Measurements from ENCODE around the gene EFNA5.
"Not testable (repeated sequence)": the region's sequence is repeated elsewhere in the genome, so short reads cannot be mapped to it uniquely, and the experiment has no call there.

The EFNA5 gene

DNA sequence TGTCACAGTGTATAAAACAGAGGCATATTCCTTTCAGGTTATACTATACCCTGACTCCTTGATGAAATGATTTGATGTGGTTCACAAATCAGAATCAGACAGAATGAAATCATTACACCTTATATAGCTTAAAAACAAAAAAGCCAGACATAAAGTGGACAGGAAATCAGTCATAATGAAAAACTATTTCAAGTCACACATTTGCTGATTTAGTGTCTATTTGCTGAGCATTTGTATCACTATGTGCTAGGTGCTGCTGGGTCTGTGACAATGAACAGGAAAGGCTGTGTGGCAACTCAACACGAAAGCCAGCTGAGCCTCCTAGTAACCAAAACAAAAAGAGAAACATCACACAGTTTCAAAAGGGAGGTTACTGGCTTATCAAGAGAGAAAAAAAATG, 194.0 kb downstream of the EFNA5 start:
- no peak for DNase-seq

DNA sequence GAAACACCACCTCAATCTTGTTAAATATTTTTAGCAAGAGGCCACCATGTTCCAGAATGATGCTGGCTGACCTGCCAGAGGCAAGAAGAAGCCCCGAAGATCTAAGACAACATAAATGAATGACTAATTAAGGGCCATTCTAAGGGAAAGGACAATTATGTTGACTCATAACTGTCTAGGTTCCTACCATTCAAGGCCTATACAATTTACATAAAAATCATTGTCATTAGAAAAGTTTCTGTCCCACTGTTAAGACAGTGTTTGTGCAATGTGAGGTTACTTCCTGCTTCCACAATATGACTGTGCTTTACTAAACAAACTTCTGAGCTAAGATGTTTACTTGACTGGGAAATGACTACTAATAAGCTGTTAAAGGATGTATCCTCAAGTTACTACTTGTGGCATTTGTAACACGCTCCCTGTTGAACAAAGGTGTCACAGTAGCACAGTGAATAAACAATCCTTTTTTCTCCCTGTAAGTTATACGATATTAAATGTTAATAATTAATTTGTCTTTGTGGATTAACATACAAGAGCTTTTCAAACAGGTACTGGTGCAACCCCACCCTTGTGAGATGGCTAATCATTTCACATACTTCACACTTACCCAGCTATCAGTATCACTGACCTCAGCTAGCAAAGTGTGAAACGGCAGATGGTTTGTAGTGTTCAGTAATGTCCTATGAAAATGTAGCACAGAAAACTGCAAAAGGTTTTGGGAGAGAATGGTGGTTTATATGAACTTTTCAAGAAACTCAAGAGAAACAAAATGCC, 195.8 kb downstream of the EFNA5 start:
- no peak for DNase-seq

DNA sequence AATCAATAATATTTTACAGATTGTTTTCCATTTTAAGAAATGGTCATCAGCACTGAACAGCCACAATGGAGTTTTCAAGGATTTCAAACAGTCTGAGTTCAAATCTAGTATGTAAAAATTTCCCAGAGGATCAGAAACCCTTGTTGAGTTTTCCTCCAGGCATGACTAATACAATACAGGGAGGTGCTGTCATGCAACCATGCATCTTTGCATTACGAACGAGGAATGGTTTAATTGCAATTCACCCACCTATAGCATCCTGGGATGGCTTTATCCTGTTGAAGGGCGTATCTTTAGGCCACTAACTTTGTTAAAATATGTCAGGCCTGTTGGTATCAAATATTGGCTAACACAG, 196.4 kb downstream of the EFNA5 start:
- no peak for DNase-seq

DNA sequence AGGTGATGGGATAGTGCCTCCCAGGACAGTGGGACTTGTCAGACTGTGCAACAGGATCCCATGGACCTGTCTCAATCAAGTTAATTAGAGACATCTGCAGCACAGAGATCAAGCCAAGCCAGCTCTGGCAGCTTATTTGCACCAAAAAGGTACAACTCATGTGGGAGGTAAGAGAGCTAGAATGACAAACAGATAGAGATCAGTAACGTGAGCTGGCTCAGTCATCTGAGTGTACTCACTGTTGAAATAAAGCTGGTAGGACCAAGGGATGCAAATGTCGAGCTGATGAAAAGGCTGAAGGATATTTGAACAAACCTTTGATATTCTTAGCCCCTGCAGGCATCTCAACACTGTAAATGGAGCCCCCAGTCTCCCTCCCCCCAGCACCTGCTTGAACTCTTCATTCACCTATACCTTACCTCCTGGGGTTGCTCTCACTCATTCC, 198.1 kb downstream of the EFNA5 start:
- no peak for DNase-seq

DNA sequence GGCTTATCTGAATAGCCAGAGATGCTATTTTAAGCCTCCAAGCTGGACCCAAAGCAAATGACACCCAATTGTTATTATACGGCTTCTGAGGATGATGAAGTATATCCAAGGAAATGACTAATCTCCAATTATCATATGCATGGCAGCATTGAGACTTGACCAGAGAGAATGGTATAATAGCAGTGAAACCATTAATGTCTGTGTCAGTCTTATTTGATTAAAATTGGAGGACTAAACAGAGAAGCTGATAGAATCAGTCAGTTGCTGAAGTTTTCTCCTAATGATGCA, 200.5 kb downstream of the EFNA5 start:
- no peak for DNase-seq

DNA sequence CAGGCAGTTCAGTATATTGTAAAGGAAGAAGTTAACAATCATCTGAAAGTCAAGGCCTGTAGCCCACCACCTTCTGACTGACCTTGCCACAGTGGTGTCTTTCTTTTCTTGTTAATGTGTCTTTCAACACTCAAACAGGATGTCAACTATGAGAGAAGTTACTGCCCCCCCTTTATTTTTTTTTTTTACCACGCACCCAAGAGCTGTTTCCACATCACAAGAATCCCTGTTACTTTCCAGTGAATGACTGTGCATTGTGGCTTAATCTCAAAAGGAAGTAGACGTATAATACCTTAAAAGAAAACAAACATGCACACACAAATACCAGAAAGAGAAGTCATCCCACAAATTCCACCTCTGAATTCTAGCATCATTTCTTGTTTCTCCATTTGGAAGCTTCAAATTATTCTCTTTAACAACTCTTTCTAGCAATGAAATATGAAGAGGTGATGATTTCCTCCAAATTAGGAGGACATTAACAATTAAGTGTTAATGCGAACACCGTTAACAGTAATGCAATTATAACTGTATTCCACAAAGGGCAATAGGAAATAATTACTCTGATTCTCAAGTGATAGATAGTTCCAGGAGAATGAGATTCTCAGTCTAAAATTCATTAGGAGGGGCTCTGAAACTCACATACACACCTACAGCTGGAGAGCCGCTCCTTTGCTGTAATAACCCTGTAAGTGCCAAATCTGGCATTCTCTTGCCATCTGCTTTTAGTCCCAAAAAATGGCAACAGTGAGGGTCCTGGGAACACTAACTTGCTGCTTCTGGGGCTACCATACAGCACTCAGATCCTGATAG, 201.0 kb downstream of the EFNA5 start:
- no peak for DNase-seq

DNA sequence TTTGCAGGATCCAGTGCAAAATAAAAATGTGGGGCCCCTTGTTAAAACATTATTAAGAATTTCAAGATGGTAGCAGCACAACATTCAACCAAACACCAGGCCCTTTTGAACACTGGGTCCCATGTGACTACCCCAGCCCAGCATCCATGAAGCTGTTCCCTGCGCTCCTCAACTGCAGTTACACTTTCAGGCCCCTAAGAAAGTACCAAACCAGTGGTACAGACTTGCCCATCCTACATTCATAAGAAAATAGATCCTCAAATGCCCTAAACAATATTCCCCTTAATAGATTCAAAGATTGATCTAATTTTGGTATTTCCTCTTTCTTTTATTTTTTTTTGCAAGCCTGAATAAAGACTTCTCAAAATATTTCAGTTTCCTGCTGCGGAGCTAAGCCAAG, 201.7 kb downstream of the EFNA5 start:
- no peak for DNase-seq

DNA sequence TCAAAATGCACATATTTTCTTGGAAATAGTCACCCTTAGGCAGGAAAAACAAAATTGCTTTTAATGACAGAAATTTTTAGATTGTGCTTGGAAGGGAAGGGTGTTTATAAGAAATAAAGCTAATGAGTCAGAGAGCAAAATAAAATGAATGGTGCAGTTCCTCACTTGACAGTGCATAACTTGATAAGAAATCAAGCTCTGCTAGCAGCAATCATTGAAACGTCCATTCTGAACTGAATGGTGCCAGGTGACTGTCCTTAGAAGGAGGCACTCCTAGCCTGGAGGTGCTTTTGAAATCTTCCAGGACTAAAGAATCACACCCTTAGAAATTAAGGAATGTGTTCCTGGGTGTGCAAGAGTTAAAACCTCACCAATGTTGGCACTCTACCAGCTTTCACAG, 202.5 kb downstream of the EFNA5 start:
- no peak for DNase-seq

DNA sequence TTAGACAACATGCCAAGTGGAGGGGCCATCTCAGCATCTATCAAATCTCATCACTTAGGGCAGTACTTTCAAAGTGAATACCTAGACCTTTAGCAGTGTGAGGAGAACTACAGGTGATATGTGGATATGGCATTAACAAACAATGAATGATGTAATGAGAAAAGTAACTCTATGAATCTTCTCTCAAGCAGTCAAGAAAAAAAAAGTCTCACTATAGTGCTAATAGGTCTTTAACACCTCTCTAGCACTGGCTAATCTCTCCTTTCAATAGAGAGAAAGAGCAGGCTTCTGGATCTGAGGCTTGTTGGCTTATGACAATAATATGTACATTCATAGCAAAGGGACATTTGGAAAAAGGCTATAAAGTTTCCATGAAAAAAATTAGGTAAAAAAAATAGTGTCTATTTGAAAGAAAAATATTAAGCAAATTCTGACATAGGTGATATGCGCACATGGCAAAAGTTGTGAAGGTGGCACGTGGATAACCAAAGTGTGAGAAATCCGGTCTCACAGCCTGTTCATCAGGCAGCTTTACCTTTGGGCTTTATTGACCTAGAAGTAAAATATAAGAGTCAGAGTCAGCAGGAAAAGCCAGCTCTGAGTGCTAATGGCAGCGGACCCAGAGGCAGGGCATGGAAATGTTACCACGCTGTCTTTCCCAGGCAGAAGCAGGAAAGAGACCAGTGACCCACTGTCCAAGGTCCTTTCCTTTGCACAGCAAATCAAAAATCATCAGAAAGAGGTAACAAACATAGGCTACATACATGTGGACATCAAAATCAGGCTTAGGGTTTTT, 203.4 kb downstream of the EFNA5 start:
- DNase-seq = no peak

DNA sequence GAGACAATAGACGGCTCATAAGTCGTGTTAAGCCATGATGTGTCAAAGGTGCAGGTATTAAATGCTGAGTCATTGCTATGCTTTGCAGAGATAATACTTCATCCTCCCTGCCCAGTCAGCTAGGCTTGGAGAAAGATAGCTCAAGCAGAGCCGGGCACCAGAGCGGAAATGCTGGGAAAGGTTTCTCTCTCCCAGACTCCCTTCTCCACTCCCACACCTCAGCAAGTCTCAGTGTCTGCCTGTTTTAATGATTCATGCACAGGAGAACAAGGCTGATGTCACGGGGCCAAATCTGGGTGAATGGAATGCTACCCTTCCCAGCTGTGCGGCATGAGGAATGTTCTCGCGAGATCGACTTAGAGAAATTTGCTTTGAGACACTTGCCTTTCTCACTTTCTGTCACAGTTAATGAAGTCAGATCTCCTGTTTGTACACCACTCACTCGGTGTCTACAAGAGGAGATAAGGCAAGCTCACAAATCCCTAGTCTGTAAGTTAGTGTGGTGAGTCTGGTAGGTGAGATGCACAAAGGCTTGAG, 204.4 kb downstream of the EFNA5 start:
- DNase-seq = no peak

DNA sequence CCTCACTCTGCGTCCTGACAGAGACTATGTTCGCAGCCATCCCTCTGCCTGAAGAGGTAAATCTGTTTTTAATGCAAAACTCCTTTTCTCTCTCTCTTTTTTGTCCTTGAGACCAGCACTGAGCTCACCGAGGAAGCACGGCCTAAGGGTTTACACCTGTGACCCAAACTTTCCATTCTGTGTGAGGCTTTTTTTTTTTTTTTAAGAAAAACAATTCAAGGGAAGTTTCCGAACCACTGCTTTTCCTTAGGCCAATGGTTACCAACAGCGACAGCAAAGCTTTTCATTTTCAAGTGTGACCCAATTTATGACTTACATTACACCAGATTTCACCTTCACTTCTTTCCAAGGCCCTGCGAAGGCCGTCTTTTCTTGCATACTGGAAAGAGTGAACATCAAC, 205.9 kb downstream of the EFNA5 start:
- no peak for DNase-seq

DNA sequence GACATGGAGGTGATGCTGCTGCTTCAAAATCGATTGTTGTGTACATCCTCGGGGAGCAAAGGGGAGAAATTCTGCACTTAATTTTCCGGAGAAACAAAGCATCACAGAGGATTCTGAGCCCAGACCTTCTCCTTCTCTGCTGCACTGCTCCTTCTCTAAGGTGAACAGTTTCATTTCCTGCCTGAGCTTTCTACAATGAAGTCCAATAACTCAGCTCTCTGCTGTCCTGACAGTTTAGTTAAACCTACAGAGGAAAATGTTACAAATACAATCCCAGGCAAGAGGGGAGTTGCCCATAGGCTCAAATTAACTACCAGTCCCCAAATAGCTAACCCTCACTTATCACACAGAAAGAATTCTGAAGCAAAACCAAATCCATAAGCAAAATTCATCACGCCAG, 206.3 kb downstream of the EFNA5 start:
- no peak for DNase-seq

DNA sequence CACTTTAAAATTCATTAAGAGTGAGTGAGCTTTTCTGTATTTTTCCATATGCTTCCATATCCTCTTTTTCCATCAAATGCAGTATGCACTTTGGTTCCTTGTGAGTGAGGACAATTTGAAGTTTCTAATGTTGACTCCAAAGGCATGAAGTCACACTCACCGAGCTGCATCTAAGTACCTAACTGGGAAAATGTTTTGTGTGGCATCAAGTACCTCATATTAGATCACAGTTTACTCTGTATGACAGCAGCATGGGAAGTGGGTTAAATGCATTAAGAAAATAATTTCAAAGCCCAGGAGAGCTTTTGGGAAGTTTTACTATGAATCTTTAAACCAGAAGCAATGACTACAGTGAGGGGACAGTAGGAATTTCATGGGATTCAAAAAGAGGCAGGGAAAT, 207.0 kb downstream of the EFNA5 start:
- no peak for DNase-seq

DNA sequence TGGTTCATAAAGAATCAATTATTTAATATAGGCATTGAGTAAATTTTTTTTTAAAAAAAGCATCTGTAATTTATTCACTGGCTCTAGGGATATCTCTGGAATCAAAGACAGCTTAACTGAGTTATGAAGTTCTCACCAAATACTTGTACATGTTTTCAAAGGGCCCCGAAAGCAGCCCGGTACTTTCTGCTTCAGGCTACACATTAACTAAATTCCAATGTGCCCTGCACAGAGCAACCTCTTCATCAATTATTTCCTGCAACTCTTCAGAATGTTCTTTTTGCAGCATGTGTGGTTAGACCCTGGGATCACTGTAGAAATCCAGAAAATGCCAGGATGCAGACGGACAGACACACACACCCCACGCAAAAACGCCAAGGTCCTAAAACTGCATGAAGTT, 209.0 kb downstream of the EFNA5 start:
- DNase-seq = no peak

DNA sequence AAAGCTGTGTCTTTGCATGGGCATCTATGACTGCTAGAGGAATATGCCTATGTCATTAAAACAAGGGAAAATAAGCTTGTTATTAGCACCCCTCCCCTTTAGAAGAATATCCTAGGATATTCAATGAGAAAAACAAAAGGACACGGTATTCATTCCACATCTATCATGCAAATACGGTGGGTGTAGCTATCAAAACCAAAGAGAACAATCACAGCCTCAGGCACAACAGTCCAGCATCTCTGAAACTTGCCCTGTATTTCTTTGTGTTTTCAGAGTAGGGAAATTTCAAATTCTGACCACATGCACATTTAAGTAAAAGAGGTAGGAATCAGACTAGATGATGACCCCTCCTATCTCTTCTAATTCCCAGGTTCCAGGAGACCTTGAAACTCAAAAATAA, 209.9 kb downstream of the EFNA5 start:
- no peak for DNase-seq

DNA sequence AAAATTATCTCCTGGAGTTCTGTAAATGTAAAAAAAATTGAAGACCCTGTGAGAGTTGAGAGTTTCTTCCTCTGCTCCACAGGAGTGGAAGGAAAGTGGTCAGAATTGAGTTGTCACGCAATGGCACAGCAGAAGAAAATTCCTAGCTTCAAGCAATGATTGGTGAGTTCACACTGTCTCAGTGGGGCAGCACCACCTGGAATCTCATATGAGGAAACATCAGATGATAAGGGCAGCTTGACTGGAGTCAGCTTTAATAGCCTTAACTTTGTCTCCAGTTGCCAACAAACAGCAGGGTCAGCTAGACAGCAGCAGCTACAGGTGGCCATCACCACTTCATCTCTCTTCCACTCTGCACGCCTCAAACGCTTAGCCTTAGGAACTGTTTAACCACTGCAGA, 211.1 kb downstream of the EFNA5 start:
- DNase-seq = no peak

DNA sequence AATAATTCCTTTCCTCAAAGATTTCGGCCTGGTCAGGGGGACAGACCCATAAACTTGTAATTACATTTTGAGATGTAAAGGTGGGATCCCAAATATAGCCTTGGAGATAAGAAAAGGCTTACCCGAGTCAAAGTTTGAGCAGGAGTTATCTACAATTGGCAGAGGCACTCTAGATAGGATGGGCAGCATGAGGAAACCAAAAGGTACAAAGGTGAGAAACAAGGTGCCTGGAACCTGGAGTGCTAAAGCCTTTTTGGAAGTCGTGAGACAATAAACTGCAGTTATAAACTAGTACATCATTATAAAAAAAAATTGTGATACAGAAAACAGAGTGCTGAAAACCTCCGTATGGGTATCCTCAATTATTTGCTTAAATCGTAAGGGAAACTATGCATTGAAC, 212.4 kb downstream of the EFNA5 start:
- no peak for DNase-seq

DNA sequence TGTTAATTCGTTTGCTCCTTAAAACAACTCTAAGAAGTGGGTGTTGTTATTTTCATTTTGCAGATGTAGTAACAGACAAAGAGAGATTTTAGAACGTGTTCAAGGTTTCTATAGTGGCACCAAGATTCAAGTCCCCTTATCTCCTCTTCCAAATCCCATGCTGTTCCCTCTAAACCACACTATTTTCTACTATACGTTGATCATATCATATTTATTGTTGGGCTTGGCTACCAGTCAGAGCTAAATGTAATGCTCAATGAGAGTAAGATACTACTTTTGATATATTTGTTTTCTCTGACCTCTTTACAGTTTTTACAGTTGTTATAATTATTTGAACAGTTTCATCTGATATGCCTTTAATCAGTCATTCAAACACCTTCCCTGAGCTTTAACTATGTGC, 212.9 kb downstream of the EFNA5 start:
- DNase-seq = no peak

DNA sequence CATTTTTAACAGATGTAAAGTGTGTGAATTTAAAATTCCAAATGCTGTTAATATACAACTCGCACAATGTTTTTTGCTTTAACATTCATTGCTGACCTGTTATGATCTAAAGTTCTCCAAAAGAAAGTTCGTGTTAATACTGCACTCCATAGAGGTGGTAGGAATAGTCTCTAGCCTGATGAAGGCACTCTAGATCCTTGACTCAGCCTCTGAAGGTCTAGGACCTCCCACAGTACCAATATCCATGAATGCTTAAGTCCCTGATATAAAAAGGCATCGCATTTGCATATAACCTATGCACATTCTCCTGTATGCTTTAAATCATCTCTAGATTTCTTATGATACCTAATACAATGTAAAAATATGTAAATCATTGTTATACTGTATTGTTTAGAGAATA, 213.6 kb downstream of the EFNA5 start:
- DNase-seq = no peak

DNA sequence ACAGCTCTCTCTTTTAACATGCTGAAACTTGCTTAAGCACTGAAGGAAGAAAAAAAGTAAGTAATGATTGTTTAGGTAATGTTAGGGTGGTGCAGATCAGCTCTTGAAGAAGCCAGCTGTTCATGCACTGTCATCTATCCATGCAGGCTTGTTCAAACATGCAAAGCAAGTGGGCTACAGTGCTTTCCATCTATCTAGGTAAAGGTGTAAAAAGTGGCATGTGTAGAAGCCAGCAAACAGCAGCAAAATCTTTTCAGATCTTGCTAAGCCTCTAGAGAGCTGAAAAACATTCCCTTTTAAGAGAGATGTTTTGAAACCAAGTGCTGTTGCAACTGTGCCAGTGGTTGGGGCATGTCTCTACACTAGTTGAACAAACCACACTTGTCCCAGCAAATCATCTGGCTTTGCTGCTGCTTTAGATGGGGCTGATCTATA, 214.4 kb downstream of the EFNA5 start:
- DNase-seq = no peak

DNA sequence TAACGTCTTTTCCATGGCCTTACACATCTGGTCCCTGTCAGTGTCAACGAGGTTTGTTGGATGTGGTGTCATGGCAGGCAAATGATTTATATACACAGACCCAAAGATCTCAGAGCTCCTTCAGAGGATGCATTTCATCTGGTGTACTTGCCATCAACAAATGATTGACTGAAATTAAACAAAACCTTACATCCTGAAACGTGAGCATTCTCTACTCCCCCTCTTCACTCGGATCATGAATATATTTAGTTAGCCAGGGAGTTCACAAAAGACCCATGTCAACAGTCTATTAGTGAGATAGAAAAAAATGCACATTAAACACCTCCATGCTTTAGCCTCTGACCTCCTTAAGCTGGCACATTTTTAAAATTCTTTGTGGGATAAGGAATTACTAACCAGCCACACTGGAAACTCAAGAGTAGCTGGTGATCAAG, 215.6 kb downstream of the EFNA5 start:
- no peak for DNase-seq

DNA sequence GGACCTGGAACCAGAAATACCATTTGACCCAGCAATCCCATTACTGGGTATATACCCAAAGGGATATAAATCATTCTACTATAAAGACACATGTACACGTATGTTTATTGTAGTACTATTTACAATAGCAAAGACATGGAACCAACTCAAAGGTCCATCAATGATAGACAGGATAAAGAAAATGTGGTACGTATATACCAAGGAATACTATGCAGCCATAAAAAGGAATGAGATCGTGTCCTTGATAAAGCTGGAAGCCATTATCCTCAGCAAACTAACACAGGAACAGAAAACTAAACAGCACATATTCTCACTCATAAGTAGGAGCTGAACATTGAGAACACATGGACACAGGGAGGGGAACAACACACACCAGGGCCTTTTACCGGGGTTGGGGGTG, 218.9 kb downstream of the EFNA5 start:
- not testable (repeated sequence) for DNase-seq

DNA sequence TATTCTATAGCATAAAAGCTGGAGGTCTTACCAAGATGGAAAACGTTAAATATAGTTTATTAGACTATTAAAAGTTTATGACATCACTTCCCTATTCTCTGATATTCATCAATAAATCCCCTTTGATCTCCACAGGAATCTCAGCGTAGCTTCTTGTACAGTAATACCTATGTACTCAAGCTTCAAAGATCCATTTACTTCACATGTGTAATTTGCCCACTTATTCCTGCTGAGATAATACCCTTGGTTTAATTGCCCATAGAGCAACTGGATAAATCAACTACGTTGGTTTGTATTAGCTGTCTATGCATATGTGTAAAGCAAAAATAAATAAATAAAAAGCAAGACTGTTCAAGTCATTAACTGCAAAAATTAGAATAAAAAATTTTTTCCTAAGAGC, 219.7 kb downstream of the EFNA5 start:
- no peak for DNase-seq

DNA sequence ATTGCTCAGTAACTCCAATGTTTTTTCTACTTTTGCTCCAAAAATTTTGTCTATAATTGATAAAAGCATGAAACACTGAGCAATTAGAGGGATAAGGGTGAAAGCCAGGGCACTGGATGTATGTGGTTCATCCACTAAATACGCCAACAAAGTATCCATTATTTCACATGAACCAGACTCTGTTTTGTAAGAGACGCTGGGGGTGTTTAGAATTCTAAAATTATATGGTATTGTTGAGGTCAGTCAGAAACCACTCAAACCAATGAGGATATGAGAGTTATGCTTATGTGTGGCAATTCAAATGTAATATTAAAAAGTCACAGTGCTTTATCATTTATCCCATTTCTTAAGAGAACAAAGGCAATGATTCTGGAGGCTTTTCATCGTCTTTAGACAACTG, 220.2 kb downstream of the EFNA5 start:
- DNase-seq = no peak

Data from DMS79 (cell line).